ENCODE measurements around the gene TM4SF1. TPM values are rescaled to one million over a fixed set of nuclear protein-coding genes. Genes with fewer than 3 reads are reported as not detected.

TM4SF1 gene
- total RNA-seq, 1 donor from 2014 or later: 103 TPM

GRCh38 chr3:149336925-149337324 is 40.5 kb downstream of the TM4SF1 start:
- Histone ChIP-seq H3K36me3 (no peaks in the 10 kb centered on the region), H3K9me3 (replicated peaks) (no peaks in the 10 kb centered on the region), H3K27me3 (ENCODE audit: low read depth) (no peaks in the 10 kb centered on the region), H3K4me1 (peaks cover 60% of the 10 kb centered on the region), H3K27ac (replicated peaks) (peak overlapping the region; percentile 85), H3K4me3 (no peak overlapping the region)
- intact Hi-C loops (cut with micrococcal nuclease): no loop called here
- DNase-seq: no peak
- TF ChIP-seq, protein P1, sequence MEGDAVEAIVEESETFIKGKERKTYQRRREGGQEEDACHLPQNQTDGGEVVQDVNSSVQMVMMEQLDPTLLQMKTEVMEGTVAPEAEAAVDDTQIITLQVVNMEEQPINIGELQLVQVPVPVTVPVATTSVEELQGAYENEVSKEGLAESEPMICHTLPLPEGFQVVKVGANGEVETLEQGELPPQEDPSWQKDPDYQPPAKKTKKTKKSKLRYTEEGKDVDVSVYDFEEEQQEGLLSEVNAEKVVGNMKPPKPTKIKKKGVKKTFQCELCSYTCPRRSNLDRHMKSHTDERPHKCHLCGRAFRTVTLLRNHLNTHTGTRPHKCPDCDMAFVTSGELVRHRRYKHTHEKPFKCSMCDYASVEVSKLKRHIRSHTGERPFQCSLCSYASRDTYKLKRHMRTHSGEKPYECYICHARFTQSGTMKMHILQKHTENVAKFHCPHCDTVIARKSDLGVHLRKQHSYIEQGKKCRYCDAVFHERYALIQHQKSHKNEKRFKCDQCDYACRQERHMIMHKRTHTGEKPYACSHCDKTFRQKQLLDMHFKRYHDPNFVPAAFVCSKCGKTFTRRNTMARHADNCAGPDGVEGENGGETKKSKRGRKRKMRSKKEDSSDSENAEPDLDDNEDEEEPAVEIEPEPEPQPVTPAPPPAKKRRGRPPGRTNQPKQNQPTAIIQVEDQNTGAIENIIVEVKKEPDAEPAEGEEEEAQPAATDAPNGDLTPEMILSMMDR (IDR thresholded peaks at IDR 0.05; ENCODE audit: borderline replicate concordance): no peak

DNA sequence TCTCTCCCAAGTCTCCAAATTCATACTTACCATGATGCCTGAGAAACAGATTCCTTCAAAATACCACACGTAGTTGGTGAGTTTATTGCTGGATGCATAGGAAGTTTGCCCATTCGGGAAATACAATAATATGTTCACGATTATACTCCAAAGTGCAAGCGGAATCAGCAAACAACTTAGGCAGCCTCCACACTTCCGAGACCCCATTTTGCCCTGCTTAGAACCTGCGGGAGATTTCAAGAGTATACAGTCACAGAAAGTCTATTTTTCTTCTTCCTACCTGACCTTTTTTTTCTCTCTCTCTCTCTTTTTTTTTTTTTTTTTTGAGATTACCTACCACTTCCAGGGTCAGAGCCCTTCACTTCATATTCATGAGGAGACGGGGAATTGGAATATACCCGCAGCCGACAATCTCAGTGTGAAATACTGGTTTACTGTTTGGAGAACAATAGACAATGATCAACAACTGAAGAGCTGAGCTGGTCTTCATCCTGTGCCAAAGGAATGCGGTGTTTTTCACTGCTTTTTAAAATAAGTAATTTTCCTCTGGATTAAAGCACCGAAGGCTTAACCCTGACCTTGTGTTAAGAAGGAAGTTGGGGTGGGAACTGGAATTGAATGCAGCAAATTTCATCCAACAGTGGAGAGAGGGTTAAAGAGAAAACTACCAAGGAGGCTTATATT is 44.1 kb downstream of the TM4SF1 start, which contains the start of gene TM4SF18:
TM4SF18 (minus strand) TSS at position 461 of the 684 bp plus-strand sequence; CDS start at position 207, 254 bp downstream.
- intact Hi-C loops (cut with micrococcal nuclease): no loop called here
- peak within 1 kb of the TSS; percentile 85 for H3K27ac ChIP-seq (replicated peaks)
- H3K9me3 ChIP-seq (replicated peaks): no peaks in the 10 kb centered on the region
- TF ChIP-seq, protein P1 (IDR thresholded peaks at IDR 0.05; ENCODE audit: borderline replicate concordance): no peak
- H3K36me3 ChIP-seq: no peaks in the 10 kb centered on the region
- no peak for DNase-seq
- no peaks in the 10 kb centered on the region for H3K27me3 ChIP-seq (ENCODE audit: low read depth)
- H3K4me1 ChIP-seq: peaks cover 30% of the 10 kb centered on the region
- peak within 1 kb of the TSS; percentile 61 for H3K4me3 ChIP-seq

DNA sequence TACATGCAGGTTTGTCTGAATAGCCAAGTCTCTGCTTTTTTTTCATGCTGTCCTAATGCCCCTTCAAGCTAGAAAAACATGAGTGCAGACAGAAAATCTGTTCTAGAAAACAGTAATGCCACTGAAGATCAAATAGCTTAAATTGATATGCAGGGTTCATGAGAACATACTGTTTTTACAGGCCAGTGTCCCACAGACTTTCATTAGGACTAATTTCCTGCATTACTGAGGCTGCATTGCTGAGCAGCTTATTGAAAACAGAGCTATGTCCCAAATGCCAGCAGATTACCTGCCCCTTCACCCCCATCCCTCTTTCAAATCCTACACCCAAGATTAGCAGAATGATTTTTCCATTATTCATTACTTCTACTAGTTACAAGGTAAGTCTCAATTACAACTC is 44.7 kb downstream of the TM4SF1 start:
- H3K27ac ChIP-seq (replicated peaks): peak overlapping the region; percentile 85
- H3K4me1 ChIP-seq: peaks cover 25% of the 10 kb centered on the region
- peak overlapping the region; percentile 61 for H3K4me3 ChIP-seq
- H3K27me3 ChIP-seq (ENCODE audit: low read depth): no peaks in the 10 kb centered on the region
- DNase-seq: no peak
- TF ChIP-seq, protein P1 (IDR thresholded peaks at IDR 0.05; ENCODE audit: borderline replicate concordance): no peak
- H3K9me3 ChIP-seq (replicated peaks): no peaks in the 10 kb centered on the region
- no peaks in the 10 kb centered on the region for H3K36me3 ChIP-seq
- intact Hi-C loops (cut with micrococcal nuclease): no loop called here

- Histone ChIP-seq H3K4me1 (peaks cover 25% of the 10 kb centered on the region), H3K36me3 (no peaks in the 10 kb centered on the region), H3K27me3 (ENCODE audit: low read depth) (no peaks in the 10 kb centered on the region), H3K4me3 (peak overlapping the region; percentile 61), H3K27ac (replicated peaks) (peak overlapping the region; percentile 85), H3K9me3 (replicated peaks) (no peaks in the 10 kb centered on the region)
- DNase-seq: no peak
- intact Hi-C loops (cut with micrococcal nuclease): no loop called here
- TF ChIP-seq, protein P1 (IDR thresholded peaks at IDR 0.05; ENCODE audit: borderline replicate concordance): no peak
Observed at GRCh38 chr3:149332227-149332765, 45.2 kb downstream of the TM4SF1 start.

GRCh38 chr3:149331396-149331795 is 46.1 kb downstream of the TM4SF1 start:
- Histone ChIP-seq H3K27me3 (ENCODE audit: low read depth) (no peaks in the 10 kb centered on the region), H3K36me3 (no peaks in the 10 kb centered on the region), H3K4me1 (peaks cover 23% of the 10 kb centered on the region), H3K9me3 (replicated peaks) (no peaks in the 10 kb centered on the region), H3K27ac (replicated peaks) (peak overlapping the region; percentile 85), H3K4me3 (peak overlapping the region; percentile 61)
- no peak for DNase-seq
- intact Hi-C loops (cut with micrococcal nuclease): no loop called here
- TF ChIP-seq, protein P1 (IDR thresholded peaks at IDR 0.05; ENCODE audit: borderline replicate concordance): no peak

All from left ventricle myocardium inferior (tissue), 1 donor.